Vagina (tissue), 2 donors: ENCODE measurements around the gene PDE4DIP. TPM values are rescaled to one million over a fixed set of nuclear protein-coding genes. Genes with fewer than 3 reads are reported as not detected.
"Not testable (repeated sequence)": the region's sequence is repeated elsewhere in the genome, so short reads cannot be mapped to it uniquely, and the experiment has no call there.

Source experiments
- DNase-seq, 2 donors: peaks; one replicate each; pipeline ENCODE4 v3.0.0-alpha.2; 2017; ENCODE audit errors: extremely low spot score in 2 of 2
- H3K27ac ChIP-seq: fragments of 200-600 bp; sonication (generic); one replicate; pipeline ENCODE4 v1.5.1; 2019
- H3K27me3 ChIP-seq: fragments of 200-600 bp; sonication (generic); one replicate; pipeline ENCODE4 v1.5.1; 2019
- H3K36me3 ChIP-seq, 2 donors: fragments of 200-600 bp; sonication (generic); one replicate each; pipeline ENCODE4 v1.5.1; 2017 to 2019
- H3K4me1 ChIP-seq: fragments of 200-600 bp; sonication (generic); one replicate; pipeline ENCODE4 v1.5.1; 2019
- H3K4me3 ChIP-seq, 2 donors: fragments of 200-600 bp; sonication (generic); 1 replicate in 1 of 2; 2 replicates in 1 of 2; pipeline ENCODE4 v1.5.1; 2016 to 2019
- H3K9me3 ChIP-seq: fragments of 200-600 bp; sonication (generic); one replicate; pipeline ENCODE4 v1.5.1; 2019
- intact Hi-C: fragments of 100-400 bp; cut with DNase I; formaldehyde crosslinking; loops from one replicate; pipeline ENCODE4 v1.15.1; 2023
- total RNA-seq: library from RNA; depleted of rRNA; stranded (reverse); fragments of >200 nt; gene quantifications from one replicate; pipeline ENCODE4 v1.2.3, GENCODE V29; 2016

Gene PDE4DIP
- total RNA-seq, 1 donor from 2014 or later, result 32.4 TPM

DNA sequence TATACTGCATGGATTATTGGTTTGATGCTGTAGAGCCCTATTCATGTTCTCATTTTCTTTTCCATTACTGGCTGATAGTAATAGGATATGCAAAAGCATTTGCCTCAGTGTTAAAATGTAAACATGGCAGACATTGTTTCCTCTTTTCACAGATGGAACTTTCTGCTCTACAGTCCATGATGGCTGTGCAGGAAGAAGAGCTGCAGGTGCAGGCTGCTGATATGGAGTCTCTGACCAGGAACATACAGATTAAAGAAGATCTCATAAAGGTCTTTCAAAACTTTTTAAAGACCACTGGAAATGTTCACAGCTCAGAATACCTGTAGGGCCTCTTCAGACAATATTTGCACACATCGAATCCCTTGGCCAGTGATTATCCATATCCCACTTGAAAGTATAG, 133.6 kb downstream of the PDE4DIP start:
- H3K27ac ChIP-seq, result not testable (repeated sequence)
- peaks cover 0 to 43% of the 10 kb centered on the region in 2 donors for H3K36me3 ChIP-seq

DNA sequence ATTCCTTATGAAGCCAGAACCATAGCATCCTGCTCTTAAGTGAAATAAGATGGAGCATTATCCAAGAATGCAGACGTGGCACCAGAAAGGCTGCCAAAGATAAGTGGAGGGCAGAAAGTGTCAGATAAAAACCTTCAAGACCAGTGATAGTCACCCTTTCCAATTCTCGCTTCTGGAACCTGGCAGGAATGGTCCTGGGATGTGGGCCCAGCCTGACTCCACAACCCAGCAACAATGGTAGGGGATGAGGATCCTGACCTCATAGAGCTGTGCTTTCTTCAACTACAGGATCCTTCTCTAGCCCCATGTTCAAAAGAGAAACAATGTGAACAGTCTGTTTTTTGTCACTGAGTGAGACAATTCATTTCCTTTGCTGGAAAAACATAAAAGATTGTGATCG, 145.2 kb downstream of the PDE4DIP start:
- H3K36me3 ChIP-seq, H3K27me3 ChIP-seq, DNase-seq, intact Hi-C loops, H3K4me3 ChIP-seq, H3K9me3 ChIP-seq, H3K4me1 ChIP-seq, H3K27ac ChIP-seq: not testable (repeated sequence)

More for the DNA sequence above, 133.6 kb downstream of the PDE4DIP start:
- intact Hi-C loops, DNase-seq, H3K4me1 ChIP-seq, H3K4me3 ChIP-seq, H3K27me3 ChIP-seq, H3K9me3 ChIP-seq: not testable (repeated sequence)

DNA sequence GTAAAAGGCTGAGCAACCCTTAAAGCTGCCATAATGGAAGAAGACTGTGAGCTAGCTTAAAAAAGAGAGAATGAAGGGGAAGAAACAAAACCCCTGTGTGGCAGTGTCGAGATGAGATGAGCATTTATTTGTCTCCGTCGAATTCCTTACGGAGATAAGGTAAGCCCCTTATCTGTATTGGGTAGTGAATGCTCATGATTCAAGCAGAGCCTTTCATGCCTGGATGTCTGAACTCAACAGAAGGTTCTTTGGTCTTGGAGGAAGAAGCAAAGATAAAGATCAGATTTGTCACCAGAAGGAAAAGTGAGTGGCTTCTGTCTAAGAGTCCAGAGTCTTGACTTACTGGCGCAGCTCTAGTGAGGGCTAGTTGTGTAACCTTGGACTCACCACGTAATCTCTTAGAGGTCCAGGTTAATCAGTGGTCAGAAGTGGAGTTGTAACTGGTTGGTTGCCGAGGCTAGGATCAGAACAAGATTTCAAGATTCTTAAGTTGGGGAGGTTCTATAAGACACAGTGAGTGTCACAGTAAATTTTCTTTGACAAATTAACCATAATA, 146.1 kb downstream of the PDE4DIP start:
- H3K27me3 ChIP-seq, H3K36me3 ChIP-seq, H3K9me3 ChIP-seq, H3K4me1 ChIP-seq, DNase-seq, intact Hi-C loops, H3K4me3 ChIP-seq, H3K27ac ChIP-seq: not testable (repeated sequence)

DNA sequence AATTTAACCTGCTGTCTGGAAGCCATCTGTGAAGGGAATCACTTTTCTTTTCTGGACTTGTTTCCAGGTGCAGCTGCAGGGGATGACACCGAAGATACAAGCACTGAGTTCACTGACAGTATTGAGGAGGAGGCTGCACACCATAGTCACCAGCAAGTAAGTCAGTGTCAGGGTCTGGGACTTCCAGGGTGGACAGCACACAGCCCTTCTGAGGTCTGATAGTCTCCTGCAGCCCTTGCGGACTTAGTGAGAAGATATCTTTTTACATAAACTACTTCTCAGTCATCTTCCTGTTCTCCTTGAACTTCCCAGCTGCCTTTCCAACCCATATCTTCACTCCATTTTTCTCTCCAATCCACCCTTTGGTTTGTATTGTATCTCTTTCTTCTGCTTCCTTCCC, 147.6 kb downstream of the PDE4DIP start:
- H3K4me1 ChIP-seq, H3K27ac ChIP-seq, H3K4me3 ChIP-seq, DNase-seq, H3K27me3 ChIP-seq, H3K9me3 ChIP-seq, intact Hi-C loops, H3K36me3 ChIP-seq: not testable (repeated sequence)

DNA sequence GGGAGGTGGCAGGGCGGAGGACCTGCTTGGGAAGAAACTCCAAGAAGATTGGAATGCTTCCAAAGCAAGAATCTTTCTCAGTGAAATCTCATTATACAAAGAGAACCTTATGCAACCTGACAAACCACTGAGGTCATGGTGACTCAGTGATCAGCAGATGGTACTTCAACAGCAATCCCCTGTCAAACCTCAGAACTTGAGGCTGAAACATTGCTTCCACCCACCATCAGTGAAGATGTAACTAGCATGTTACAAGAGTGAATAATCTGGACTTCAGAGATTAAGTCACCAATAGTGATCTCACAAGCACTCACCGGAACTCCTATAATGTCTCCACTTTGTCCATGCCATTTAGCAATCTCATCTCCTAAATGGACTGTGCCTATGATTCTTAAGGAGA, 148.1 kb downstream of the PDE4DIP start:
- DNase-seq, intact Hi-C loops, H3K4me3 ChIP-seq: not testable (repeated sequence)

DNA sequence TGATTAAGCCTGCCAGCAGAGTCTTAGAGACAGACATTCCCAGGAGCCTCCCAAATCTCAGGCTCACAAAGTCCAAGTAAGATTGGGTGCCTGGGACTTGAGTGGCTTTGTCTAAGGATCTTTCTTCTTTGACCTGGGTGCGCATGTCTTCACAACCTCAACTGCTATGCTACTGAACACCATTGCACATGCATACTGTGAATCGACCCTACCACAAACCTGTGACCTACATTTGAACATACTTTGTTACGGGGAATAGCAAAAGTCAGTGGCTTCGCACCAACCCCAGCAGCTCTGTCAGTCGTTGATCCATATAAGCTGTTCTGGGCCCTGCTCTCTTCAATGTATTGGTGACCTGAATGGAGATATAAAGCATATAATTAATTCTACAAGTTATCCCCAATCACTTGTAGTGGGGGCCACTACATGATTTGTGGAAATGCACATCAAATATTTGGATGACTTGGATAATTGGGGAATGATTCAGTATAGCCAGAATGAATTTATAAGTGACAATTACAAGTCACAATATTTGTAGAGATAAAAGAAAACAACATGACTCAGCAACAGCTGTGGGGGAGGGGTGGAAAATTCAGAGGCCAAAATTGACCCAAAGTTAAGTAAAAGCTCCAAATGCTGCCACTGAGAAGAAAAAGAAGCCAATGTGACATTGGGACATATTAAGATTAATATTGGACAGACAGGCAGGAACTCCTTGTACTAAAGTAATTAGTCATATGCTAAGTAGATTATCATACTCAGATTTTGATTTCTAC, 152.4 kb downstream of the PDE4DIP start:
- H3K4me3 ChIP-seq, H3K36me3 ChIP-seq, H3K9me3 ChIP-seq, H3K27me3 ChIP-seq, H3K27ac ChIP-seq, H3K4me1 ChIP-seq, intact Hi-C loops, DNase-seq: not testable (repeated sequence)

More for the DNA sequence above, 148.1 kb downstream of the PDE4DIP start:
- not testable (repeated sequence) for H3K4me1 ChIP-seq, H3K36me3 ChIP-seq, H3K27me3 ChIP-seq, H3K9me3 ChIP-seq, H3K27ac ChIP-seq

DNA sequence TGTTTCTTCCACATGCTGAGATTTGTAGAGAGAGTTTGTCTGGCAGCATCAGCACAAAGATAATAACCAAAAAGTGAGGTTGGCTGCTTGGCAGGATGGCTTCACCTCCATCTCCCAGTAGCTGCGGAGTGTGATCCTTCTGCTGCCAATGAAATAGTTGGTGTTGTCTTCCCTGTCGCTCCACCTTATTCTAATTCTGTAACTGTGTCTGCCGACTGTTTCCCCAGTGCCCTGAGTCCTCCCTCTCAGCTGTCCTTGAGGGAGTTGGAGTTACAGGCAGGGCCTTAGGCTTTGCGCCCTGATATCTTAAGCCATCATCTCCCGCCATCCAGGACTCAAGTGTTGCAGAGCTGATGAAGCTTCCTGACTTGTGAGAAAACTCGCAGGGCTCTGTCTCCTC, 153.2 kb downstream of the PDE4DIP start:
- H3K27me3 ChIP-seq, DNase-seq, H3K9me3 ChIP-seq, intact Hi-C loops, H3K27ac ChIP-seq, H3K36me3 ChIP-seq, H3K4me3 ChIP-seq, H3K4me1 ChIP-seq: not testable (repeated sequence)

DNA sequence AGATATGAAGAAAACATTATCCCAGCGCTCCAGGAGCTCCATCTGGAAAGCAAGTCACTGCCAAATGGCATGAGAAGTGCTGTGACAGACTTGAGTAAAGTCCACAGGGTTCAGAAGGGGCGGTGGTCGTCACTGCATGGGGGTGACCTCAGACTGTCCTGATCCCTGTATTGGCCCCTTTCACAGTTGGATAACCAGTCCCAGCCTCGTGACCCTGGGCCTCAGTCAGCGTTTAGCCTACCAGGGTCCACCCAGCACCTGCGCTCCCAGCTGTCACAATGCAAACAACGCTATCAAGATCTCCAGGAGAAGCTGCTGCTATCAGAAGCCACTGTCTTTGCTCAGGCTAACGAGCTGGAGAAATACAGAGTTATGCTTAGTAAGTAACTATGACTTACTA, 158.4 kb downstream of the PDE4DIP start:
- H3K27ac ChIP-seq, DNase-seq, H3K27me3 ChIP-seq, H3K9me3 ChIP-seq, H3K4me1 ChIP-seq, H3K36me3 ChIP-seq, H3K4me3 ChIP-seq, intact Hi-C loops: not testable (repeated sequence)

DNA sequence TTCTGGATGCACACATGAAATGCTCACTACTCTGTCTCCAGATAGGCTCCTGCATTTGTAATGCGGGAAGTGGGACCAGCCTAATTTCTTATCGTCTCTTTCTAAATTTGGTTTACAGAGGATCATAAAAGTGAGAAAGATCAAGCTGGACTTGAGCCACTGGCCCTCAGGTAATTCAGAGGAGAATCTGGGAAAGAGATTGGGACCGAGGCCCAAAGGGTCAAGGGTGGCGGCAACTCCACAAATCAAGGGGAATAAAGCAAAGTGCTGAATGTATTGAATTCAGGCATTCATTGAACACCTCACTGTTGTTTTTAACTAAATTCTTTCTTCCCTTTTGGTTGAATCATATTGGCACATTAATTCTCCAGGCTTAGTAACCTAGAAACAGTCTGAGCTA, 164.1 kb downstream of the PDE4DIP start:
- H3K4me3 ChIP-seq, H3K27me3 ChIP-seq, H3K9me3 ChIP-seq, intact Hi-C loops, DNase-seq, H3K36me3 ChIP-seq, H3K27ac ChIP-seq, H3K4me1 ChIP-seq: not testable (repeated sequence)

DNA sequence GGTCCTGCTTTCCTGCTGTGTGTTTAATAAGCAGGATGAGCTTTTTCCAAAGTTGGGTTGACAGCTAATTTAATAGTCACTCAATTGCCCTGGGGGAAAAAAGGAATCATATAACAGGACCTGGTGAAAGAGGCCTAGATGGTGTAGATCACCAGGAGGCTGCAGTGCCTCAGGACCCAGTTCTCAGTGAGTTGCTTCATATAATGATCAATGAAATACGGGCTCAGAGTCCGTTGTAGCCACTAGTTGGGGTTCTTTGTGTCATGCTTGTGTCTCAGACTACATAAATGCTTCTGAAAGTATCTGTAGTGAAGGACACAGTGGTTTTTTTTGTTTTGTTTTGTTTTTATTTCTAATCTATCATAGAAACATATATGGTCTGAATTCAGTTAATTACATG, 164.5 kb downstream of the PDE4DIP start:
- H3K9me3 ChIP-seq, intact Hi-C loops, DNase-seq, H3K4me3 ChIP-seq, H3K36me3 ChIP-seq, H3K27me3 ChIP-seq, H3K4me1 ChIP-seq, H3K27ac ChIP-seq: not testable (repeated sequence)

DNA sequence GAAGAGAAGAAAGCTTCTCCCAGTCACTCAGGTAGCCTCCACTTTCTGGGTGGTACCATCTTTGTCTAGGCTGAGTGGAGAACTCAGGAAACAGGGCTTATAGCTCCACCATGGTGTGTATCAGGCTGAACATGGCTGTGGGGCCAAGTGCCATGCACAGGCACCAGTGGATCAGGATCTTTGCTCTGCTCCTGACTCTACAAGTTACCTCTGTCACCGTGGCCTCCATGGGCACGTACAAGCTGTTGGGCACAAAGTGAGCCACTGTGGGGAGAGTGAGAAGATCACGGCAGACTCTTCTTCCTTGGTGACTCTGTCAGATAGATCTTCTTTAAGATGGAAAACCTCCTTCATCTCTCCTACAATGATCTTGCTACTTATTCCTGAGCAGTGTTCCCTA, 165.5 kb downstream of the PDE4DIP start:
- H3K36me3 ChIP-seq, H3K27ac ChIP-seq, intact Hi-C loops, H3K9me3 ChIP-seq, H3K4me3 ChIP-seq, H3K4me1 ChIP-seq, H3K27me3 ChIP-seq, DNase-seq: not testable (repeated sequence)

DNA sequence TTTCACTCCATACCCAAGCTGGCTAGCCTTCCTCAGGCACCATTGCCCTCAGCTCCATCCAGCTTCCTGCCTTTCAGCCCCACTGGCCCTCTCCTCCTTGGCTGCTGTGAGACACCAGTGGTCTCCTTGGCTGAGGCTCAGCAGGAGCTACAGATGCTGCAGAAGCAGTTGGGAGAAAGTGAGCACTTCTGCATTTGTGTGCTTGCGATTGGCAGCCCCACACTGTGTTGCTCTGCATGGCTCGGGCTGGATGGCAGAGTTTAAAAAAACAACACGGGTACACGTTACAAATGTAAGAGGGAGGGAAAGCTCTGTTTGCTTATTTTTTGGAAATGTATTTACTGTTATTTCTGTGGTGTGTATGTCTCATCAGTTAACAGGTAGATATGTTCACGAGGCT, 168.4 kb downstream of the PDE4DIP start:
- H3K9me3 ChIP-seq, H3K36me3 ChIP-seq, H3K4me3 ChIP-seq, H3K27ac ChIP-seq, H3K27me3 ChIP-seq, H3K4me1 ChIP-seq, DNase-seq, intact Hi-C loops: not testable (repeated sequence)

DNA sequence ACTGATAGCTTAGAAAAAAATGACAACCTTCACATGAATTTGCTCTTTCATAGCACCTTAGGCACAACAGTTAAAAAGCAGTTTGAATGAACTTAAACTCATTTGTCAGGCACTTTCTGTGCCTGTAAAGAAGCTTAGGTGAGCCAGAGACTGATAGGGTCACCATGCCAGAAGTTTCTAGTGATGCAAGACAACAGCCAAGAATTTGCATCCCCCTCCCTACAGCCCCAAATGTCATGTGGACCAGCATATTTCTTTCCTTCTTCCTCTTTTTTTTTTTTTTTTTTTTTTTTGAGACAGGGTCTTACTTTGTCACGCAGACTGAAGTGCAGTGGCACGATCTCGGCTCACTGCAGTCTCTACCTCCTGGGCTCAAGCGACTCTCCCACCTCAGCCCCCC, 169.3 kb downstream of the PDE4DIP start:
- DNase-seq, H3K4me3 ChIP-seq, H3K4me1 ChIP-seq, H3K36me3 ChIP-seq, intact Hi-C loops, H3K27me3 ChIP-seq, H3K9me3 ChIP-seq, H3K27ac ChIP-seq: not testable (repeated sequence)

DNA sequence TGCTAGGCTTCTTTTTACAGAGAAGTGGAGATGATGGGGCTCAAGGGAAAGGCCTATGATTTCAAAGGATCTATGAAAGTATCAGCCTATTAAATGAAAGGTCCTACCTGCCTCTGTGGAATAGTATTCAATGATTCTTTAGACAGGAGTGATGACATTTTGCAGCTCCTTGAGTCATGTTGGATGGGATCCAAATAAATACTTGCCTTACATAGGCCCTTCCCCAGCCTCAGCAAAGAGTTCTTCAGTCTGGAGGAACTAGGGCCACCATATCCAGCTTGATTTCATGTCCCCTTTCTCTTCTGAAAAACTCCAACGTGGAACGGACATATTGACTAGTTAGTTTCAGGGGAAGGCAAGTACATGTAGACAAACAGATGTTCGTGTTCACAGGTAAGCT, 171.3 kb downstream of the PDE4DIP start:
- H3K4me3 ChIP-seq, DNase-seq, H3K27me3 ChIP-seq, H3K9me3 ChIP-seq, intact Hi-C loops, H3K36me3 ChIP-seq, H3K27ac ChIP-seq, H3K4me1 ChIP-seq: not testable (repeated sequence)
